Fibroblast of mammary gland (primary cell): ENCODE data around the gene BBS2.
A peak's percentile ranks its signal among the peaks of the same experiment; 100 is the strongest.

Experiments
- DNase-seq: peaks from one replicate; pipeline ENCODE4 v3.0.0-alpha.2; 2010; ENCODE audit warnings: low read depth
- H3K4me3 ChIP-seq: 2 replicates; pipeline ENCODE4 v1.5.1; 2011; ENCODE audit warnings: low read depth, mild to moderate bottlenecking, low read length, moderate library complexity; ENCODE audit not compliant: control insufficient read depth
- TF ChIP-seq, protein P1 (sequence below): conservative IDR thresholded peaks from 2 replicates; pipeline ENCODE4 v1.5.1; 2011; ENCODE audit warnings: low read depth, low read length, inconsistent platforms; ENCODE audit not compliant: control insufficient read depth, insufficient read depth

Gene BBS2

GRCh38 chr16:56488035-56488434, 31.8 kb downstream of the BBS2 start:
- DNase-seq, result no peak
- no peak overlapping the region for H3K4me3 ChIP-seq
- TF ChIP-seq, protein P1, sequence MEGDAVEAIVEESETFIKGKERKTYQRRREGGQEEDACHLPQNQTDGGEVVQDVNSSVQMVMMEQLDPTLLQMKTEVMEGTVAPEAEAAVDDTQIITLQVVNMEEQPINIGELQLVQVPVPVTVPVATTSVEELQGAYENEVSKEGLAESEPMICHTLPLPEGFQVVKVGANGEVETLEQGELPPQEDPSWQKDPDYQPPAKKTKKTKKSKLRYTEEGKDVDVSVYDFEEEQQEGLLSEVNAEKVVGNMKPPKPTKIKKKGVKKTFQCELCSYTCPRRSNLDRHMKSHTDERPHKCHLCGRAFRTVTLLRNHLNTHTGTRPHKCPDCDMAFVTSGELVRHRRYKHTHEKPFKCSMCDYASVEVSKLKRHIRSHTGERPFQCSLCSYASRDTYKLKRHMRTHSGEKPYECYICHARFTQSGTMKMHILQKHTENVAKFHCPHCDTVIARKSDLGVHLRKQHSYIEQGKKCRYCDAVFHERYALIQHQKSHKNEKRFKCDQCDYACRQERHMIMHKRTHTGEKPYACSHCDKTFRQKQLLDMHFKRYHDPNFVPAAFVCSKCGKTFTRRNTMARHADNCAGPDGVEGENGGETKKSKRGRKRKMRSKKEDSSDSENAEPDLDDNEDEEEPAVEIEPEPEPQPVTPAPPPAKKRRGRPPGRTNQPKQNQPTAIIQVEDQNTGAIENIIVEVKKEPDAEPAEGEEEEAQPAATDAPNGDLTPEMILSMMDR, result no peak

DNA sequence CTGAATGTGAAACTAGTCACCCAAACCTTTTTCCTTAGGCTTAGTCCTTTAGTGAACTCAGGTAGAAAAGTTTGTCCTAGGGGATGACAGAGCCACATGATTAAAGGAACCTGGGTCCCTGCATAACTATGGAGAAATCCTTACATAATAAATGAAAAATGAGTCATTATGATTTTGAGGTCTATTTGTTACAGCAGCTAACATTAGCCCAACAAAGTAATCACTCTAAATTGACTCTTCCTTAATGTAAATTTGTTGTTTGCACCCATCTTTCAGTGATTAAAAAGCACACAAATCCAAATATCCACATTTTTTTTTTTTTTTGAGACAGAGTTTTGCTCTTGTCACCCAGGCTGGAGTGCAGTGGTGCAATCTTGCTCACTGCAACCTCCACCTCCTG, 36.4 kb downstream of the BBS2 start:
- TF ChIP-seq, protein P1, result no peak
- DNase-seq, result no peak
- no peak overlapping the region for H3K4me3 ChIP-seq

GRCh38 chr16:56482683-56483236, 37.1 kb downstream of the BBS2 start:
- DNase-seq, result no peak
- TF ChIP-seq, protein P1, result no peak
- H3K4me3 ChIP-seq, result no peak overlapping the region

- TF ChIP-seq, protein P1, result no peak
- H3K4me3 ChIP-seq, result no peak overlapping the region
- peak; percentile 55 for DNase-seq
Measured at GRCh38 chr16:56481468-56482122, 38.2 kb downstream of the BBS2 start.

DNA sequence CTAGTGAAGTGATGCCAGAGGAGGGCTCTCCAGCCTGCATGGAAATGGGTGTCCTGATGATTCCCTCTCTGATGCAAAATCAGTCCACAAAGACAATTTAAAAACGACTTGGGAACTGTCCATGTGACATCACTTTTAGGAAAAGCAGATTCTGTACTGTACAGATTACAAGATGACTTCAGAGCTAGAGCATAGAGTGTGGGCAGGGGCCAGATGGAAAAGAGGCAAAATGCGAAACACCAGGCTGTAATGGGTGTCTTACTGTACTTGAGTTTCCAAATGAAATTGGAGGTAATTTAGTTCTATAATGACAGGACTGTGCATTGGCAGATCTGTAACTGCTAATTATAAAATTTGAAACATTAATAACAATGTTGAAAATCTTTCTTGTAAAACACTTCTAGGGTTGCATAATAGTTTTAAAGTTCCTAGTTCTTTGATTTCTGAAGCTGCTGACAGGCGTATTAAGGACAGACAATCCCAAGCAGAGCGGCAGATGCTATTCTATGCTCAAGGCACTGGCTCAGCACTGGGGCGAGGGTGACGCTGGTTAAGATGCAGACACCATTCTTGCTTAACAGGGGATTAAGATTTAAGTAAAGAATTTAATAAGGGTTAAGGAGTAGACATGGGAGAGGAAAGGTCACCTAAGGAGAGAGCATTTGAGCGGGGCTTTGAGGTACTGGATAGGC, 38.9 kb downstream of the BBS2 start:
- no peak overlapping the region for H3K4me3 ChIP-seq
- DNase-seq, result peak; percentile 48
- TF ChIP-seq, protein P1, result no peak

DNA sequence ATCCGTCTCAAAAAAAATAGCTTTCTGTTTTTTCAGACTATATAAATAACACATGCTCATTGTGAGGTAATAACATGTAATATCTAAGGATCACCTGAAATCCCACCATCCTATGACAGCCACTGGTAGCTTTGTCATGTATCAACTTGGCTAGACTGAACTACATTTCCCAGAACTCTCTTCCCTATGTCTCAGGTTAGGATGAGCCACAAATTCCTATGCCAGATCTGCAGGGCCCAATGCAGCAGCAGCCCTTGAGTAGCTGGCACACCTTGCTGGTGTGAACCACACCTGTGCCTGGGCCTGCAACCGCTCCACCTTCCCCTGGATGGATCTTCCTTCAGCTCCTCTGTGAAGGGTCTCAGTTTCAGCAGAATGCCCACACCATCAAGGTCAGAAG, 40.4 kb downstream of the BBS2 start:
- no peak for DNase-seq

More for the DNA sequence above, 40.4 kb downstream of the BBS2 start:
- H3K4me3 ChIP-seq, result no peak overlapping the region
- TF ChIP-seq, protein P1, result no peak
